ENCODE results near the gene MYRF.

GRCh38 chr11:61827571-61828378 is 75.3 kb downstream of the MYRF start, which contains the start of gene FADS2:
- TF ChIP-seq GLI4 (tag by site-specific recombination; IDR thresholded peaks at IDR 0.05) (no peak), CTCF (tag by site-specific recombination; IDR thresholded peaks at IDR 0.05) (peak; percentile 13; the same call in 1 of the 2 replicates), ZNF423 (tag by site-specific recombination; IDR thresholded peaks at IDR 0.05) (peak; percentile 88), TCF7L2 (IDR thresholded peaks at IDR 0.05; ENCODE audit: borderline replicate concordance, low read depth, low read length) (no peak), KLF10 (tag by site-specific recombination; IDR thresholded peaks at IDR 0.05) (no peak), ZNF292 (tag by site-specific recombination; IDR thresholded peaks at IDR 0.05; ENCODE audit: borderline replicate concordance, low read depth) (no peak), ZBTB44 (tag by site-specific recombination; IDR thresholded peaks at IDR 0.05) (no peak), YY1 (tag by site-specific recombination; IDR thresholded peaks at IDR 0.05) (no peak), ATF2 (tag by site-specific recombination; IDR thresholded peaks at IDR 0.05; ENCODE audit: low read depth) (no peak)
